ENCODE results near the gene LIX1. TPM values are rescaled to one million over a fixed set of nuclear protein-coding genes. Genes with fewer than 3 reads are reported as not detected.

Gene LIX1
- polyA plus RNA-seq, 1 donor from 2014 or later = 1.9 TPM

- Histone ChIP-seq H3K9me3 (ENCODE audit: low read length) (no peaks in the 10 kb centered on the region), H3K79me2 (replicated peaks; ENCODE audit: insufficient read depth, low read length) (no peaks in the 10 kb centered on the region), H3K27ac (ENCODE audit: low read length) (no peak overlapping the region), H3K27me3 (ENCODE audit: insufficient read depth, low read depth, low read length) (no peaks in the 10 kb centered on the region), H3K9ac (ENCODE audit: low read length) (no peak overlapping the region), H3K36me3 (ENCODE audit: insufficient read depth, low read length) (no peaks in the 10 kb centered on the region), H3K9me2 (ENCODE audit: insufficient read depth, low read length) (no peaks in the 10 kb centered on the region), H2AFZ (ENCODE audit: low read depth, low read length) (no peak overlapping the region), H4K20me1 (ENCODE audit: insufficient read depth) (no peaks in the 10 kb centered on the region), H3F3A (ENCODE audit: insufficient read depth, low read length, poor library complexity, severe bottlenecking) (no peaks in the 10 kb centered on the region), H3K4me2 (ENCODE audit: low read length) (no peak overlapping the region), H3K4me3 (ENCODE audit: low read length) (no peak overlapping the region)
- TF ChIP-seq EP300 (conservative IDR thresholded peaks at IDR 0.05; ENCODE audit: poor library complexity, severe bottlenecking) = no peak
- no peak for TF ChIP-seq SMC3 (conservative IDR thresholded peaks at IDR 0.05; ENCODE audit: poor library complexity)
- no peak for TF ChIP-seq MXI1 (conservative IDR thresholded peaks at IDR 0.05; ENCODE audit: poor library complexity, severe bottlenecking)
- no peak for TF ChIP-seq RAD21 (conservative IDR thresholded peaks at IDR 0.05)
- no peak for TF ChIP-seq TAF1 (IDR thresholded peaks at IDR 0.05; ENCODE audit: low read depth)
- no peak for TF ChIP-seq POLR2AphosphoS5 (IDR thresholded peaks at IDR 0.05)
- TF ChIP-seq, protein P1, sequence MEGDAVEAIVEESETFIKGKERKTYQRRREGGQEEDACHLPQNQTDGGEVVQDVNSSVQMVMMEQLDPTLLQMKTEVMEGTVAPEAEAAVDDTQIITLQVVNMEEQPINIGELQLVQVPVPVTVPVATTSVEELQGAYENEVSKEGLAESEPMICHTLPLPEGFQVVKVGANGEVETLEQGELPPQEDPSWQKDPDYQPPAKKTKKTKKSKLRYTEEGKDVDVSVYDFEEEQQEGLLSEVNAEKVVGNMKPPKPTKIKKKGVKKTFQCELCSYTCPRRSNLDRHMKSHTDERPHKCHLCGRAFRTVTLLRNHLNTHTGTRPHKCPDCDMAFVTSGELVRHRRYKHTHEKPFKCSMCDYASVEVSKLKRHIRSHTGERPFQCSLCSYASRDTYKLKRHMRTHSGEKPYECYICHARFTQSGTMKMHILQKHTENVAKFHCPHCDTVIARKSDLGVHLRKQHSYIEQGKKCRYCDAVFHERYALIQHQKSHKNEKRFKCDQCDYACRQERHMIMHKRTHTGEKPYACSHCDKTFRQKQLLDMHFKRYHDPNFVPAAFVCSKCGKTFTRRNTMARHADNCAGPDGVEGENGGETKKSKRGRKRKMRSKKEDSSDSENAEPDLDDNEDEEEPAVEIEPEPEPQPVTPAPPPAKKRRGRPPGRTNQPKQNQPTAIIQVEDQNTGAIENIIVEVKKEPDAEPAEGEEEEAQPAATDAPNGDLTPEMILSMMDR (IDR thresholded peaks at IDR 0.05; ENCODE audit: poor library complexity, severe bottlenecking) = no peak
- TF ChIP-seq REST (IDR thresholded peaks at IDR 0.05; ENCODE audit: borderline replicate concordance) = no peak
- TF ChIP-seq EZH2 (IDR thresholded peaks at IDR 0.05; ENCODE audit: borderline replicate concordance, insufficient read depth, low read length, poor library complexity, severe bottlenecking) = no peak
These were observed 47.1 kb downstream of the LIX1 start for GRCh38 chr5:97095318-97095732.

DNA sequence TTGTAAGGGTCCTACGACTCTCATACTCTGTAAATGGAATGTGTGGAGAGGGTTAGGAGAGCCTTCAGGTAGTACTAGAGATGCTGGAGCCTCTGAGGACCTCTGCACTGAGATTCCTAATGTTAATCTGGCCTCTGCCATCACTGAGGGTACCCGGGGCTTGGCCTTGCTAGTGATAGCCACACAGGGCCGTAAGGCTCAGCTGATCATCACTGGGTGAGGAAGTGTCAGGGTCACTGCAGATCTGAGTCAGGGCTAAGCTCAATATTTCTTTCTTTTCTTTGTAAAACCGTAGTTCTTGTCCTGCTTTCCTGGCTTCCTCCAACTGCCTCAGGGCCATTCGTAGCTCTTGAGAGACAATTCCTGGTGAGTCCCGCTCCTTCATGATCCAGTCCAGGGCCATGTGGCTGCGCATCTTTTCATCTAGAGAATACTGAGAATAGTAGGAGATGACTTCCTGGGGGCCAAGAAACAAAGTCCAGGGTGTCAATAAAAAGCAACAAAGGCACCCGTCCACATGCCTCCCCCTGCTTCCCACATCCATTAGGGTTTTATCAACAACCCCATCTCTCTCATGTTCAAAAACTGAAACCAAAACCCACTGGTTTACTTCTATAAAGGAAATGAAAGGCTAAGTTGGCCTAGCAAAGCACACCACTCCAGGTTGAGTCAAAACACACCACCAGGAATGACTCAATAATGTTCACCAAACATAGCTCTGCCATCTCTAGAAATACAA, 47.7 kb downstream of the LIX1 start:
- Histone ChIP-seq H3K36me3 (ENCODE audit: insufficient read depth, low read length) (no peaks in the 10 kb centered on the region), H3K27ac (ENCODE audit: low read length) (no peak overlapping the region), H3K4me2 (ENCODE audit: low read length) (no peak overlapping the region), H3K27me3 (ENCODE audit: insufficient read depth, low read depth, low read length) (no peaks in the 10 kb centered on the region), H2AFZ (ENCODE audit: low read depth, low read length) (no peak overlapping the region), H3K9me3 (ENCODE audit: low read length) (no peaks in the 10 kb centered on the region), H4K20me1 (ENCODE audit: insufficient read depth) (no peaks in the 10 kb centered on the region), H3K9ac (ENCODE audit: low read length) (no peak overlapping the region), H3K79me2 (replicated peaks; ENCODE audit: insufficient read depth, low read length) (no peaks in the 10 kb centered on the region), H3F3A (ENCODE audit: insufficient read depth, low read length, poor library complexity, severe bottlenecking) (no peaks in the 10 kb centered on the region), H3K4me3 (ENCODE audit: low read length) (no peak overlapping the region), H3K9me2 (ENCODE audit: insufficient read depth, low read length) (no peaks in the 10 kb centered on the region)
- TF ChIP-seq, protein P1 (IDR thresholded peaks at IDR 0.05; ENCODE audit: poor library complexity, severe bottlenecking) = no peak
- TF ChIP-seq RAD21 (conservative IDR thresholded peaks at IDR 0.05) (no peak), EP300 (conservative IDR thresholded peaks at IDR 0.05; ENCODE audit: poor library complexity, severe bottlenecking) (no peak)

Measured in neural cell (in vitro differentiated cells).